OCI-LY3 (cell line): ENCODE results near the gene ERBB2.

Experiments
- EZH2phosphoT487 ChIP-seq: fragments of 200-600 bp; shearing (Covaris generic); IDR thresholded peaks from 2 replicates; pipeline ENCODE4 v1.6.1; 2018; ENCODE audit warnings: antibody characterized with exemption, mixed run types, low read depth
- TF ChIP-seq, protein P1 (sequence below): fragments of 200-600, 300-600 bp; sonication (generic); IDR thresholded peaks from 2 replicates; pipeline ENCODE4 v1.5.1; 2014; ENCODE audit warnings: antibody characterized with exemption, low read length, low read depth

DNA sequence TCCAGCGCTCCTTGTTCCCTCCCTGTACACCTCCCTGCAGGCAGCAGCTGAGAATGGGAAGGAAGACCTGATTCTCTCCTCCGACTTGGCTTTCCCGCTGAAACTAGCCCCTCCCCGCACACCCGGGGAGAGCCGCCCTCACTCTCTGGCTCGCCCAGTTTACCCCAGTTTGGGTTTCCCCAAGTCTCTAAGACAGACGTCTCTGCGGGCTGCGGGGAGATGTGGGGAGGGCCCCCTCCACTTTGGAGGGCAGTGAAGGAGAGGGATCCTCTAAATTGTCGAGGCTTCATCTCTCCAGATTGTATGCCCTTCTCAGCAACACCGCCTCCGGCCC, 38.7 kb downstream of the ERBB2 start:
- TF ChIP-seq, protein P1, sequence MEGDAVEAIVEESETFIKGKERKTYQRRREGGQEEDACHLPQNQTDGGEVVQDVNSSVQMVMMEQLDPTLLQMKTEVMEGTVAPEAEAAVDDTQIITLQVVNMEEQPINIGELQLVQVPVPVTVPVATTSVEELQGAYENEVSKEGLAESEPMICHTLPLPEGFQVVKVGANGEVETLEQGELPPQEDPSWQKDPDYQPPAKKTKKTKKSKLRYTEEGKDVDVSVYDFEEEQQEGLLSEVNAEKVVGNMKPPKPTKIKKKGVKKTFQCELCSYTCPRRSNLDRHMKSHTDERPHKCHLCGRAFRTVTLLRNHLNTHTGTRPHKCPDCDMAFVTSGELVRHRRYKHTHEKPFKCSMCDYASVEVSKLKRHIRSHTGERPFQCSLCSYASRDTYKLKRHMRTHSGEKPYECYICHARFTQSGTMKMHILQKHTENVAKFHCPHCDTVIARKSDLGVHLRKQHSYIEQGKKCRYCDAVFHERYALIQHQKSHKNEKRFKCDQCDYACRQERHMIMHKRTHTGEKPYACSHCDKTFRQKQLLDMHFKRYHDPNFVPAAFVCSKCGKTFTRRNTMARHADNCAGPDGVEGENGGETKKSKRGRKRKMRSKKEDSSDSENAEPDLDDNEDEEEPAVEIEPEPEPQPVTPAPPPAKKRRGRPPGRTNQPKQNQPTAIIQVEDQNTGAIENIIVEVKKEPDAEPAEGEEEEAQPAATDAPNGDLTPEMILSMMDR, result no peak
- no peak for TF ChIP-seq EZH2phosphoT487
